Naive B cell (primary cell): ENCODE measurements around the gene VOPP1. TPM values are rescaled to one million over a fixed set of nuclear protein-coding genes. Genes with fewer than 3 reads are reported as not detected.
A peak's percentile ranks its signal among the peaks of the same experiment; 100 is the strongest.

ENCODE experiments used
- ATAC-seq, 2 donors: fragments of 150-1000 bp; cut with Tn5 transposase; 2 replicates each; pipeline ENCODE4 v1.10.0; 2021; ENCODE audit warnings: low read depth in 2 of 2, mild to moderate bottlenecking in 2 of 2, moderate library complexity in 2 of 2
- DNase-seq: peaks from one replicate; pipeline ENCODE4 v3.0.0; 2022
- H3K27ac Mint-ChIP-seq, 6 donors: one replicate each; pipeline ENCODE4 v1.8.0; 2020 to 2022; ENCODE audit warnings: mild to moderate bottlenecking in 6 of 6, mixed read lengths in 6 of 6, moderate library complexity in 5 of 6, inconsistent platforms in 2 of 6
- H3K27me3 Mint-ChIP-seq, 3 donors: one replicate each; pipeline ENCODE4 v1.8.0; 2021 to 2022; ENCODE audit warnings: mixed read lengths in 3 of 3, mild to moderate bottlenecking in 1 of 3
- H3K36me3 Mint-ChIP-seq, 2 donors: one replicate each; pipeline ENCODE4 v1.8.0; 2020 to 2022; ENCODE audit warnings: mixed read lengths in 2 of 2, inconsistent platforms in 1 of 2, mild to moderate bottlenecking in 1 of 2
- H3K4me1 Mint-ChIP-seq, 3 donors: one replicate each; pipeline ENCODE4 v1.8.0; 2020 to 2022; ENCODE audit warnings: mixed read lengths in 3 of 3, inconsistent platforms in 1 of 3, mild to moderate bottlenecking in 1 of 3, moderate library complexity in 1 of 3
- H3K4me3 Mint-ChIP-seq, 8 donors: one replicate each; pipeline ENCODE4 v1.8.0; 2020 to 2022; ENCODE audit warnings: mild to moderate bottlenecking in 8 of 8, mixed read lengths in 8 of 8, moderate library complexity in 8 of 8, inconsistent platforms in 2 of 8
- H3K9me3 Mint-ChIP-seq, 7 donors: one replicate each; pipeline ENCODE4 v1.8.0; 2020 to 2022; ENCODE audit warnings: mixed read lengths in 7 of 7, mild to moderate bottlenecking in 5 of 7, inconsistent platforms in 2 of 7, moderate library complexity in 1 of 7
- polyA plus RNA-seq, 6 donors: library from polyadenylated mRNA; unstranded; fragments of 300-500 nt; fragmentation: Illumina TruSeq; gene quantifications; one replicate each; pipeline ENCODE4 v1.2.3, GENCODE V29; 2021; ENCODE audit warnings: low read depth in 6 of 6

VOPP1 gene
- polyA plus RNA-seq, 6 donors from 2014 or later: 27.5 to 78.6 (median 34.2) TPM

GRCh38 chr7:55441774-55442522, 130.4 kb downstream of the VOPP1 start:
- Mint-ChIP-seq H3K27me3 (peaks cover 0 to 4% (median 0%) of the 10 kb centered on the region in 3 donors), H3K4me3 (no peak overlapping the region), H3K36me3 (no peaks in the 10 kb centered on the region), H3K4me1 (peaks cover 0 to 12% (median 0%) of the 10 kb centered on the region in 3 donors), H3K9me3 (peaks cover 0 to 6% (median 2%) of the 10 kb centered on the region in 7 donors), H3K27ac (no peak overlapping the region)
- ATAC-seq: no peak
- no peak for DNase-seq

GRCh38 chr7:55441002-55441401, 131.3 kb downstream of the VOPP1 start:
- ATAC-seq: no peak
- no peak overlapping the region for H3K4me3 Mint-ChIP-seq

GRCh38 chr7:55440040-55440690, 132.1 kb downstream of the VOPP1 start:
- Mint-ChIP-seq H3K36me3 (no peaks in the 10 kb centered on the region), H3K27me3 (peaks cover 0 to 4% (median 0%) of the 10 kb centered on the region in 3 donors), H3K27ac (peak overlapping the region in 1 of 6 donors; percentile 56), H3K9me3 (peaks cover 0 to 3% (median 0%) of the 10 kb centered on the region in 7 donors), H3K4me3 (peak overlapping the region in 2 of 8 donors; percentile 32 to 77), H3K4me1 (peaks cover 0 to 8% (median 0%) of the 10 kb centered on the region in 3 donors)
- no peak for DNase-seq
- ATAC-seq: no peak

More at GRCh38 chr7:55441002-55441401, 131.3 kb downstream of the VOPP1 start:
- peaks cover 0 to 4% (median 0%) of the 10 kb centered on the region in 3 donors for H3K27me3 Mint-ChIP-seq
- no peak for DNase-seq
- H3K36me3 Mint-ChIP-seq: no peaks in the 10 kb centered on the region
- peaks cover 0 to 6% (median 1%) of the 10 kb centered on the region in 7 donors for H3K9me3 Mint-ChIP-seq
- no peak overlapping the region for H3K27ac Mint-ChIP-seq
- peaks cover 0 to 12% (median 0%) of the 10 kb centered on the region in 3 donors for H3K4me1 Mint-ChIP-seq

GRCh38 chr7:55439627-55440026, 132.7 kb downstream of the VOPP1 start:
- DNase-seq: no peak

DNA sequence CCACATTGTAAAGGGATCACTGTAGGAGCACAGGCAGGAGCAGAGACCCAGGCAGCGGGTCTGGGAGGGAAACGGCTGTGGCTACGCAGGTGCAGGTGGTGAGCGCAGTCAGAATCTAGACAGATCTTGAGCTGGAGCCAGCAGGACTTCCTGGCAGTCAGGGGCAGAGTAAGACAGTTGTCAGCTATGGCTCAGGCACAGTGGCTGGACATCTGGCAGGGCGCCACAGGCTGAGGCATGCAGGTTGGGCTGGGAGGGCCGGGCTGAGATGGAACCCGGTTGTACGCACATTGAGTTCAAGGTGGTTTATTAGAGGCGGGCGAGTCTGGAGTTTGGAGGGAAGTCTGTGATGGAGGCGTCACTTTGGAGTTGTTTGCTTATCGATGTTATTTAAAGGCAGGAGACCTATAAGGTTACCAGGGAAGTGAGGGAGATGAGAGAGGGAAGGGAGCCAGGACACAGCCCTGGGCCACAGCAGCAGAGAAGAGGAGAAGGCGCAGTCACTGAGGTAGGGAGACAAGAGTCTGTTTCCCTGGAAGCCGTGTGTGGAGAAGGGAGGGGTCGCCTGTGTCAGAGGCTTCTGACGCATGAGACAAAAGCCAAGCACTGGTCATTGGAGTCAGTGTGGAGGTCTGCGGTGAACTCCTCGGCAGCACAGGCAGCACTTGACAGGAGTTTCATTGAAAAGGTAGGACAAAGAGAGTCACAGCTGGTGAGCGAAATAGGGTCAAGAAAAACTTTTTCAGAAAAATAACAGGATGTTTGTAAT, 133.4 kb downstream of the VOPP1 start:
- Mint-ChIP-seq H3K27ac (peak overlapping the region in 1 of 6 donors; percentile 49), H3K36me3 (no peaks in the 10 kb centered on the region), H3K27me3 (peaks cover 0 to 4% (median 0%) of the 10 kb centered on the region in 3 donors), H3K4me1 (peaks cover 0 to 6% (median 0%) of the 10 kb centered on the region in 3 donors), H3K4me3 (peak overlapping the region in 1 of 8 donors; percentile 36), H3K9me3 (no peaks in the 10 kb centered on the region)
- ATAC-seq (no peak), DNase-seq (no peak)

More at GRCh38 chr7:55439627-55440026, 132.7 kb downstream of the VOPP1 start:
- no peaks in the 10 kb centered on the region for H3K36me3 Mint-ChIP-seq
- peaks cover 0 to 6% (median 0%) of the 10 kb centered on the region in 3 donors for H3K4me1 Mint-ChIP-seq
- H3K9me3 Mint-ChIP-seq: no peaks in the 10 kb centered on the region
- peaks cover 0 to 4% (median 0%) of the 10 kb centered on the region in 3 donors for H3K27me3 Mint-ChIP-seq
- ATAC-seq: no peak
- H3K27ac Mint-ChIP-seq: peak overlapping the region in 1 of 6 donors; percentile 16
- peak overlapping the region in 1 of 8 donors; percentile 36 for H3K4me3 Mint-ChIP-seq

GRCh38 chr7:55438085-55438756, 134.1 kb downstream of the VOPP1 start:
- H3K4me1 Mint-ChIP-seq: peaks cover 0 to 6% (median 0%) of the 10 kb centered on the region in 3 donors
- H3K9me3 Mint-ChIP-seq: no peaks in the 10 kb centered on the region
- H3K4me3 Mint-ChIP-seq: no peak overlapping the region
- no peaks in the 10 kb centered on the region for H3K36me3 Mint-ChIP-seq
- ATAC-seq (no peak), DNase-seq (no peak)
- peak overlapping the region in 3 of 6 donors; percentile 5 to 57 (median 43) for H3K27ac Mint-ChIP-seq
- peaks cover 0 to 4% (median 0%) of the 10 kb centered on the region in 3 donors for H3K27me3 Mint-ChIP-seq

DNA sequence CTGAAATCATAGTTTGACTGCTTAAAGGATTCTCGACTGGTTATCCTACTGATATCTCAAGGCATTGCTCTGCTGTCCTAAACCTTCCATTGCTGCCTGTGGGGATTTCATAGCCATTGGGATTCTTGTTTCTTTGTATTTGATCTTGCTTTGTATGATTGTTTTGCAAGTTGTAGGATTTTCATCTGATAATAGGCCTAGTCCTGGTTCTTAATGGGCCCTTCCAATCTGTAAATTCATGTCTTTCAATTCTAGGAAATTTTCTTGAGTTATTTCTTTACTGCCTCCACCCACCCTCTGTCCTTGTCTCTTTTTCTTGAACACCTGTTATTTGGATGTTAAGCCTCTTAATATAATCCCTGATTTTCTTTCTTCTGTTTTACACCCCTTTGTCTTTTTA, 134.9 kb downstream of the VOPP1 start:
- DNase-seq (no peak), ATAC-seq (no peak)

GRCh38 chr7:55436457-55436856, 135.8 kb downstream of the VOPP1 start:
- Mint-ChIP-seq H3K4me3 (no peak overlapping the region), H3K9me3 (no peaks in the 10 kb centered on the region), H3K27ac (peak overlapping the region in 1 of 6 donors; percentile 72), H3K4me1 (peaks cover 0 to 6% (median 0%) of the 10 kb centered on the region in 3 donors), H3K27me3 (peaks cover 0 to 4% (median 0%) of the 10 kb centered on the region in 3 donors), H3K36me3 (no peaks in the 10 kb centered on the region)
- no peak for ATAC-seq
- DNase-seq: no peak

More for the DNA sequence above, 134.9 kb downstream of the VOPP1 start:
- H3K27me3 Mint-ChIP-seq: peaks cover 0 to 4% (median 0%) of the 10 kb centered on the region in 3 donors
- H3K4me3 Mint-ChIP-seq: no peak overlapping the region
- peaks cover 0 to 6% (median 0%) of the 10 kb centered on the region in 3 donors for H3K4me1 Mint-ChIP-seq
- H3K36me3 Mint-ChIP-seq: no peaks in the 10 kb centered on the region
- H3K27ac Mint-ChIP-seq: peak overlapping the region in 1 of 6 donors; percentile 37
- no peaks in the 10 kb centered on the region for H3K9me3 Mint-ChIP-seq

- no peak overlapping the region for H3K4me3 Mint-ChIP-seq
- no peak for ATAC-seq
Observed at GRCh38 chr7:55435466-55435865, 136.8 kb downstream of the VOPP1 start.

DNA sequence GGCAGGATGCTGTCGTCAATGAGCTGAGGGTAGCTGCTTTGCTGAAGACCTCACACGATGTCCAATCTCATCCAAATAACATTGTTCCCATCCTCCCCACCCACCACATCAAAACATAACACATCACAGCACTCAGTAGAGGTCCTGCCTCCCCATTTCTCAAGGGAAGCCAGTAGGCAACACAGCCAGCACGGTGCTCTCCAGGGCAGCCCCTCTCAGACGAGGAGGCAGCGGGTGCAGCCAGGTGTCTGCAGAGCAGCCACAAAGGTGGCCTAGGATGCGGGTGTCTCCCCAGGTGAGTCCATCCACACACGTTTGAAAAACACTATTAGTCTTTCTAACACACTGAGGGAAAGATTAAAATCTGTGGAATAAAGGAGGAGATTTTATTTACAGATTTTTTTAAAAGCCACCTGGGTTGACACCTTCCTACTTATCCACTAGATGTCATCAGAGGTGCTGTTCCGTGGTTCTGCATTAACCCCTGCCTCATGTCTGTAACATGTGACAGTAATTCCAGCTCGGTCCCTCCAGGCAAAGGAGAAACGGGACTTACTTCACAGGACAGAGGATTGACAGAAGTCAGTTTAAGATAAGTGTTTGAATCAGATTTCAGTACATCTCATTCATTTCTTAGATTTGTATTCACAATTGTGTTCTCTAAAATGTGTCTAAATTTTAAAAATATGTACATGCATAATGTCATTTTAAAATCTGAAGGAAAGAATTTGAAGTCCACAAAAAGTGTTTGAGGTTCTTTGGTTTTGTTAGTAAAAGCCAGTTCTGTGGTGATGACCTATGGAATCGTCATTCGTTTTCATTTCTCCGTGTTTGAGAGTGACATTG, 139.1 kb downstream of the VOPP1 start:
- Mint-ChIP-seq H3K27me3 (no peaks in the 10 kb centered on the region), H3K9me3 (no peaks in the 10 kb centered on the region), H3K27ac (peak overlapping the region in 2 of 6 donors; percentile 39 to 89), H3K4me1 (no peaks in the 10 kb centered on the region), H3K4me3 (no peak overlapping the region), H3K36me3 (peaks cover 0 to 4% of the 10 kb centered on the region in 2 donors)
- DNase-seq (peak; percentile 7), ATAC-seq (peak; percentile 20 to 46)

More at GRCh38 chr7:55435466-55435865, 136.8 kb downstream of the VOPP1 start:
- no peaks in the 10 kb centered on the region for H3K9me3 Mint-ChIP-seq
- no peak for DNase-seq
- H3K4me1 Mint-ChIP-seq: peaks cover 0 to 6% (median 0%) of the 10 kb centered on the region in 3 donors
- H3K27ac Mint-ChIP-seq: no peak overlapping the region
- peaks cover 0 to 4% (median 0%) of the 10 kb centered on the region in 3 donors for H3K27me3 Mint-ChIP-seq
- peaks cover 0 to 4% of the 10 kb centered on the region in 2 donors for H3K36me3 Mint-ChIP-seq

DNA sequence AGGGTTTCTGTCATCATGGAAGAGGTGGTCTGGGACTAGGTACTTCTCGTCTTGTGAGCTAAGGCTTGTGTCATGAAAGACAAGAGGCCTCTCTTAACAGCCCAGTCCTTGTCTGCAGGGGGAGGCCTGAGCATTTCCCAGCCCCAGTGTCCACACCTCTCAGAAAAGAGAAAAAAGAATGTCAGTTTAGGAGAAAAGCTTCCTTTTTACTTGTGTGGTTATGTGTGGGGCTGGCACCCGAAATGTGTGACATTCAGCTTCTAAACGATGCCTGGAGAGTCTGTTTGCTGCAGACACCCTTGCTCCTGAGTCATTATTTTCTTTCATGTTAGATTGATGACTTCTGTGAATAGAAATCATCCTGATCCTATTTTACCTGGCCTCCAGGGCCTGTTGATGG, 139.8 kb downstream of the VOPP1 start:
- Mint-ChIP-seq H3K4me1 (no peaks in the 10 kb centered on the region), H3K36me3 (peaks cover under 1 to 4% of the 10 kb centered on the region in 2 donors), H3K27ac (no peak overlapping the region), H3K27me3 (no peaks in the 10 kb centered on the region), H3K9me3 (no peaks in the 10 kb centered on the region), H3K4me3 (no peak overlapping the region)
- ATAC-seq (no peak), DNase-seq (no peak)

DNA sequence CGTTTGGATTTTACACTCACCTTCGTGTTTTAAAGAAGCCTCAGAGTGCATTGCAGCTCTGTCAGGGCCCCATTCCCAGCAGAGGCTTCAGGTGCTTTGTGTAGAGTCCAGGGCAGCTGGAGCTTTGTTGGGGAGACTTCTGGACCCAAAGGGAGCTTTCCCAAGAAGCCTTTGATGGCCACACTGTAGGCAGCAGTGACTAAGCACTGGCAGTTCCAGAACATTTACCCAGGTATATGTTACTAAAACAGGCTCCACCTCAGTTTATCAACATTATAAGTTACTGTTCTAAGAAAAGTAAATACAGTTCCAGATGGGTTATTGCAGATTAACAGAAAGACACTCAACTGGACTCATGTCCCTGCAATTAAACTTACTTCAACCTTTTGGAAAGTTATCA, 140.4 kb downstream of the VOPP1 start:
- no peak for ATAC-seq
- no peak overlapping the region for H3K27ac Mint-ChIP-seq
- H3K36me3 Mint-ChIP-seq: peaks cover 5 to 7% of the 10 kb centered on the region in 2 donors
- no peaks in the 10 kb centered on the region for H3K9me3 Mint-ChIP-seq
- no peak overlapping the region for H3K4me3 Mint-ChIP-seq
- DNase-seq: no peak
- H3K4me1 Mint-ChIP-seq: no peaks in the 10 kb centered on the region
- no peaks in the 10 kb centered on the region for H3K27me3 Mint-ChIP-seq
